Caco-2 (cell line): ENCODE data around the gene ZFP36. TPM values are rescaled to one million over a fixed set of nuclear protein-coding genes. Genes with fewer than 3 reads are reported as not detected.

Experiments used
- BruUV-seq: library from RNA; stranded (reverse); fragments of 400-500 nt; replicated peaks from 2 replicates; lab custom pipeline; 2021; lab: Mats Ljungman, UMichigan
- CTCF ChIA-PET: fragments of 300-600 bp; sonication (Branson Sonifier 250); formaldehyde crosslinking; loops from one replicate; lab custom pipeline; 2022; ENCODE audit warnings: antibody characterized with exemption; lab: Charles Lee
- POLR2A ChIA-PET: fragments of 300-600 bp; sonication (Branson Sonifier 250); formaldehyde crosslinking; loops from one replicate; lab custom pipeline; 2022; ENCODE audit warnings: antibody characterized with exemption; lab: Charles Lee
- DNase-seq, 2 experiments: peaks; one replicate each; pipeline versions ENCODE4 v3.0.0 to v3.0.0-alpha.2; 2020 to 2022
- H3K27me3 ChIP-seq: replicated peaks from 2 replicates; pipeline ENCODE4 v1.6.0; 2011; ENCODE audit warnings: low read length; ENCODE audit not compliant: control insufficient read depth, insufficient read depth
- H3K36me3 ChIP-seq: 2 replicates; pipeline ENCODE4 v1.5.1; 2011; ENCODE audit warnings: low read length; ENCODE audit not compliant: control insufficient read depth, insufficient read depth
- H3K4me1 ChIP-seq: fragments of 250-450 bp; sonication (Bioruptor Pico); 2 replicates; pipeline ENCODE4 v1.5.1; 2020; ENCODE audit warnings: mild to moderate bottlenecking
- H3K4me3 ChIP-seq: 2 replicates; pipeline ENCODE4 v1.5.1; 2011; ENCODE audit warnings: low read depth, mild to moderate bottlenecking, control low read depth, low read length
- H3K9me3 ChIP-seq: fragments of 250-450 bp; sonication (Bioruptor Pico); 2 replicates; pipeline ENCODE4 v1.5.1; 2020; ENCODE audit warnings: mild to moderate bottlenecking, moderate library complexity
- H3K27ac Mint-ChIP-seq: one replicate; pipeline ENCODE4 v1.8.0; 2022; ENCODE audit warnings: mixed read lengths; ENCODE audit not compliant: unreplicated experiment
- H3K27me3 Mint-ChIP-seq: one replicate; pipeline ENCODE4 v1.8.0; 2022; ENCODE audit warnings: mixed read lengths; ENCODE audit not compliant: insufficient read depth, unreplicated experiment
- H3K36me3 Mint-ChIP-seq: one replicate; pipeline ENCODE4 v1.8.0; 2022; ENCODE audit warnings: mild to moderate bottlenecking, mixed read lengths; ENCODE audit not compliant: insufficient read depth, unreplicated experiment
- H3K4me1 Mint-ChIP-seq: one replicate; pipeline ENCODE4 v1.8.0; 2022; ENCODE audit warnings: low read depth, mixed read lengths; ENCODE audit not compliant: unreplicated experiment
- H3K4me3 Mint-ChIP-seq: one replicate; pipeline ENCODE4 v1.8.0; 2022; ENCODE audit warnings: mild to moderate bottlenecking, moderate library complexity, mixed read lengths; ENCODE audit not compliant: unreplicated experiment
- H3K9me3 Mint-ChIP-seq: one replicate; pipeline ENCODE4 v1.8.0; 2022; ENCODE audit warnings: mixed read lengths; ENCODE audit not compliant: unreplicated experiment
- CTCF ChIP-seq, 2 experiments: fragments of 200-600 bp in 1 of 2; IDR thresholded peaks; 1 replicate in 1 of 2; 2 replicates in 1 of 2; pipeline versions ENCODE4 v1.5.1 to v1.8.0; 2011 to 2022; ENCODE audit warnings: antibody characterized with exemption in 1 of 2, control low read depth in 1 of 2, inconsistent platforms in 1 of 2, low read depth in 1 of 2, low read length in 1 of 2, mild to moderate bottlenecking in 1 of 2, moderate library complexity in 1 of 2; ENCODE audit not compliant: insufficient read depth in 1 of 2, severe bottlenecking in 1 of 2, unreplicated experiment in 1 of 2
- intact Hi-C: fragments of 100-400 bp; cut with micrococcal nuclease; formaldehyde crosslinking; loops from one replicate; pipeline ENCODE4 v1.10.0; 2022; ENCODE audit not compliant: unreplicated experiment
- total RNA-seq: library from RNA; stranded (reverse); gene quantifications from 2 replicates; pipeline ENCODE4 v1.2.3, GENCODE V29; 2022

The ZFP36 gene
- total RNA-seq, 1 experiment from 2014 or later, result 25.8 TPM

GRCh38 chr19:39399668-39400050, 7.0 kb upstream of the ZFP36 start:
- POLR2A ChIA-PET, result interaction anchor here (0.5 to 2.3 kb wide), 3 partner anchors 9 to 1832 kb away, joined by 3 to 28 read pairs (median 5); partner anchors contain the start of genes MED29, PAF1 and RPS16

GRCh38 chr19:39400061-39400460, 6.6 kb upstream of the ZFP36 start:
- peaks cover 34% of the 10 kb centered on the region for H3K4me1 Mint-ChIP-seq
- Histone ChIP-seq H3K4me3 (no peak overlapping the region), H3K9me3 (no peaks in the 10 kb centered on the region), H3K36me3 (no peaks in the 10 kb centered on the region), H3K4me1 (peaks cover 59% of the 10 kb centered on the region), H3K27me3 (no peaks in the 10 kb centered on the region)
- H3K4me3 Mint-ChIP-seq, result no peak overlapping the region
- H3K27ac Mint-ChIP-seq, result peak overlapping the region; percentile 84
- DNase-seq, result no peak
- CTCF ChIA-PET, result interaction anchor here (0.7 kb wide), 1 partner anchor 11 kb away, joined by 3 read pairs; no protein-coding TSS in a partner anchor
- H3K36me3 Mint-ChIP-seq, result peaks cover 62% of the 10 kb centered on the region
- intact Hi-C loops, result no loop called here
- BruUV-seq, result no TSS peak
- H3K9me3 Mint-ChIP-seq, result no peaks in the 10 kb centered on the region
- H3K27me3 Mint-ChIP-seq, result no peaks in the 10 kb centered on the region
- POLR2A ChIA-PET, result interaction anchor here (0.6 to 2.8 kb wide), 3 partner anchors 9 to 36 kb away, joined by 3 to 33 read pairs (median 5); partner anchors contain the start of genes MED29, PAF1 and RPS16
- no peak for TF ChIP-seq CTCF (IDR thresholded peaks at IDR 0.05; ENCODE audit: insufficient read depth in 1 of 2, low read depth in 1 of 2, low read length in 1 of 2, severe bottlenecking in 1 of 2, unreplicated experiment in 1 of 2)

More at GRCh38 chr19:39399668-39400050, 7.0 kb upstream of the ZFP36 start:
- no peaks in the 10 kb centered on the region for H3K9me3 Mint-ChIP-seq
- Histone ChIP-seq H3K9me3 (no peaks in the 10 kb centered on the region), H3K27me3 (no peaks in the 10 kb centered on the region), H3K36me3 (no peaks in the 10 kb centered on the region), H3K4me3 (no peak overlapping the region), H3K4me1 (peaks cover 59% of the 10 kb centered on the region)
- no peak for TF ChIP-seq CTCF (IDR thresholded peaks at IDR 0.05; ENCODE audit: insufficient read depth in 1 of 2, low read depth in 1 of 2, low read length in 1 of 2, severe bottlenecking in 1 of 2, unreplicated experiment in 1 of 2)
- peak overlapping the region; percentile 49 for H3K4me3 Mint-ChIP-seq
- CTCF ChIA-PET, result interaction anchor here (2.8 kb wide), 1 partner anchor 12 kb away, joined by 52 read pairs; the partner anchor contains the start of gene PLEKHG2
- H3K36me3 Mint-ChIP-seq, result peaks cover 66% of the 10 kb centered on the region
- peak overlapping the region; percentile 84 for H3K27ac Mint-ChIP-seq
- H3K4me1 Mint-ChIP-seq, result peaks cover 34% of the 10 kb centered on the region
- intact Hi-C loops, result loop anchor here (5.0 kb wide), 1 partner anchor 272 kb away; the partner anchor contains the start of gene PAK4
- BruUV-seq, result no TSS peak
- DNase-seq, result no peak
- H3K27me3 Mint-ChIP-seq, result no peaks in the 10 kb centered on the region

- Mint-ChIP-seq H3K27me3 (no peaks in the 10 kb centered on the region), H3K4me3 (peak overlapping the region; percentile 91), H3K9me3 (no peaks in the 10 kb centered on the region), H3K36me3 (peaks cover 54% of the 10 kb centered on the region), H3K4me1 (peaks cover 36% of the 10 kb centered on the region), H3K27ac (peak overlapping the region; percentile 84)
- no peak overlapping the region for H3K4me3 ChIP-seq
- TSS peak; percentile 40 for BruUV-seq
- DNase-seq, result no peak
- POLR2A ChIA-PET, result interaction anchor here (0.5 to 2.8 kb wide), 7 partner anchors 8 to 63 kb away, joined by 3 to 33 read pairs (median 7); partner anchors contain the start of genes MED29, PAF1, RPS16 and SAMD4B
- no peaks in the 10 kb centered on the region for H3K36me3 ChIP-seq
- H3K27me3 ChIP-seq, result no peaks in the 10 kb centered on the region
- TF ChIP-seq CTCF (IDR thresholded peaks at IDR 0.05; ENCODE audit: insufficient read depth in 1 of 2, low read depth in 1 of 2, low read length in 1 of 2, severe bottlenecking in 1 of 2, unreplicated experiment in 1 of 2), result no peak
- CTCF ChIA-PET, result interaction anchor here (0.8 to 1.2 kb wide), 4 partner anchors 11 to 18 kb away, joined by 3 to 16 read pairs (median 4); partner anchors contain the start of gene PLEKHG2
- no peaks in the 10 kb centered on the region for H3K9me3 ChIP-seq
- intact Hi-C loops, result no loop called here
- H3K4me1 ChIP-seq, result peaks cover 59% of the 10 kb centered on the region
Observed at GRCh38 chr19:39401070-39401548, 5.5 kb upstream of the ZFP36 start.
